ENCODE measurements around the gene OPTC.
A peak's percentile ranks its signal among the peaks of the same experiment; 100 is the strongest.
"Not testable (repeated sequence)": the region's sequence is repeated elsewhere in the genome, so short reads cannot be mapped to it uniquely, and the experiment has no call there.

The OPTC gene

GRCh38 chr1:203465948-203466347, 28.0 kb upstream of the OPTC start:
- no peaks in the 10 kb centered on the region for H3K27me3 ChIP-seq (ENCODE audit: low read length)
- H3K9me2 ChIP-seq (replicated peaks; ENCODE audit: insufficient read depth, low read length): no peaks in the 10 kb centered on the region
- H4K20me1 ChIP-seq (ENCODE audit: low read depth, low read length): no peaks in the 10 kb centered on the region
- H3K79me2 ChIP-seq (ENCODE audit: insufficient read depth, low read length): no peaks in the 10 kb centered on the region
- H3K27ac ChIP-seq (ENCODE audit: low read depth, low read length): peak overlapping the region; percentile 16; the same call in 1 of the 2 replicates
- H3K9ac ChIP-seq (ENCODE audit: low read length): no peak overlapping the region
- H3K4me3 ChIP-seq (ENCODE audit: insufficient read depth, low read length, poor library complexity, severe bottlenecking): no peak overlapping the region
- no peaks in the 10 kb centered on the region for H3K36me3 ChIP-seq (ENCODE audit: low read length)
- no peaks in the 10 kb centered on the region for H3K9me3 ChIP-seq (ENCODE audit: insufficient read depth, low read length)
- peaks cover 11% of the 10 kb centered on the region for H3F3A ChIP-seq (ENCODE audit: insufficient read depth)
- TF ChIP-seq CTCF (IDR thresholded peaks at IDR 0.05; ENCODE audit: insufficient read depth, low read length, poor library complexity, severe bottlenecking) (no peak), EZH2phosphoT487 (conservative IDR thresholded peaks at IDR 0.05; ENCODE audit: low read length) (no peak)
- H3K4me2 ChIP-seq (ENCODE audit: low read depth, low read length, poor library complexity, severe bottlenecking): no peak overlapping the region
- no peak overlapping the region for H2AFZ ChIP-seq (ENCODE audit: low read depth, low read length, severe bottlenecking)

DNA sequence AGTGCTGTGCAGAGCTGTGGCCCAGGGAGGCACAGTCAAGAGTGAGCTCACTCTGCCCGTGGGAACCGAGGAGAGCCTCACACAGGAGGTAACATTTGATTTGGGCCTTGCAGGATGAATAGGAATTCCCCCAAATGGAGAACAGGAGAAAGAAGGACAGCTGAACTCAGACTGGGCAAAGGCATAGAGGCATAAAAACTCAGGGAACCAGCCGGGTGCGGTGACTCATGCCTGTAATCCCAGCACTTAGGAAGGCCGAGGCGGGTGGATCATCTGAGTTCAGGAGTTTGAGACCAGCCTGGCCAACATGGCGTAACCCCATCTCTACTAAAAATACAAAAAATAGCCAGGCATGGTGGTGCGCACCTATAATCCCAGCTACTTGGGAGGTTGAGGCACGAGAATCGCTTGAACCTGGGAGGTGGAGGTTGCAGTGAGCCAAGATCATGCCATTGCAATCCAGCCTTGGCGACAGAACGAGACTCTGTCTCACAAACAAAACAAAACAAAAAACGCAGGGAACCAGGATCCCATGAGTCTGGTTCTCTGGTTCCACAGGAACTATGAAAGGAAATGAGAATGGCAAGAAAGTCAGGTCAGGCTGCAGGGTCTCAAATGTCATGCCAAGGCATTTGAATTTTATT, 26.9 kb upstream of the OPTC start:
- H3K9ac ChIP-seq (ENCODE audit: low read length); H3K36me3 ChIP-seq (ENCODE audit: low read length); H3K4me2 ChIP-seq (ENCODE audit: low read depth, low read length, poor library complexity, severe bottlenecking); H2AFZ ChIP-seq (ENCODE audit: low read depth, low read length, severe bottlenecking); H3K27ac ChIP-seq (ENCODE audit: low read depth, low read length); H3K9me2 ChIP-seq (replicated peaks; ENCODE audit: insufficient read depth, low read length); H3K27me3 ChIP-seq (ENCODE audit: low read length); H3K4me3 ChIP-seq (ENCODE audit: insufficient read depth, low read length, poor library complexity, severe bottlenecking); H3K79me2 ChIP-seq (ENCODE audit: insufficient read depth, low read length); H3F3A ChIP-seq (ENCODE audit: insufficient read depth); H4K20me1 ChIP-seq (ENCODE audit: low read depth, low read length); H3K9me3 ChIP-seq (ENCODE audit: insufficient read depth, low read length): not testable (repeated sequence)

DNA sequence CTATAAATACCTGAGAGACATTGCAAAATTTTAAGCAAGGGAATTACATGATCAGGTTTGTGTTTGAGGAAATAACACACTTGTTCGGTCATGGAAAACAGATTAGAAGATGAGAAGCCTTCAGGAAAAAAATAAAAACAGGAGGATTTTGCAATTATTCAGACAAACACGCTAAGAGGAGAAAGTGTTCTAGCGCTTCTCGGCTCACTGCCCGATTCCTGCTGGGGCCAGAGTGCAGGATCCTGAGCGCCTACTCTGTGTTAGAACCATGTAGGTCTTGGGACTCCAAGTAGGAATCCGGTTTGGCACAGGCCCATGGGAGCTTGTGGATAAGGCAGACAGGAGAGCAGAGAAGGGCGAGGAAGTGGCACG, 26.4 kb upstream of the OPTC start:
- TF ChIP-seq CTCF (IDR thresholded peaks at IDR 0.05; ENCODE audit: insufficient read depth, low read length, poor library complexity, severe bottlenecking) (no peak), EZH2phosphoT487 (conservative IDR thresholded peaks at IDR 0.05; ENCODE audit: low read length) (no peak)
- peaks cover 4% of the 10 kb centered on the region; the same call in 1 of the 2 replicates for H3F3A ChIP-seq (ENCODE audit: insufficient read depth)
- H3K27me3 ChIP-seq (ENCODE audit: low read length): no peaks in the 10 kb centered on the region

DNA sequence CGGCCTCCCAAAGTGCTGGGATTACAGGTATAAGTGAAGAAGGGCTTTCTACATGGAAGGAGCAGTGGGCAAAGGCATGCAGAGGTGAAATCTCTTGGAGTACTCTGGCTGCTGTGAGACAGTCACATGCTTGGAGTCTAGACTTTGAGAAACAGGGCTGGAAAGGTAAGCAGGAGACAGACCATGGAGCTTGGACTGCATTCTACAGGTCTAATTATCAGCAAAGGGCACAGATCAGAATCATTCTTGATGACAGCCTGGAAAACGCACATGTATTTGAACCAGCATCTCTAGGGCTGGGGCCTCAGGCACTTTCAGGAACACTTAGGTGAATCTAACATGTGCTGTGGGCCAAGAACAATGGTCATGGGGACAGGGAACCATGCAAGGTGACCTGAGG, 25.6 kb upstream of the OPTC start:
- Histone ChIP-seq H3K4me3 (ENCODE audit: insufficient read depth, low read length, poor library complexity, severe bottlenecking) (no peak overlapping the region), H3K4me2 (ENCODE audit: low read depth, low read length, poor library complexity, severe bottlenecking) (no peak overlapping the region), H3F3A (ENCODE audit: insufficient read depth) (0 out of 2 replicates have a peak, but pooled peaks cover 4% of the 10 kb centered on the region), H2AFZ (ENCODE audit: low read depth, low read length, severe bottlenecking) (no peak overlapping the region), H3K9me2 (replicated peaks; ENCODE audit: insufficient read depth, low read length) (no peaks in the 10 kb centered on the region), H3K9me3 (ENCODE audit: insufficient read depth, low read length) (no peaks in the 10 kb centered on the region), H3K36me3 (ENCODE audit: low read length) (no peaks in the 10 kb centered on the region), H3K9ac (ENCODE audit: low read length) (no peak overlapping the region), H3K79me2 (ENCODE audit: insufficient read depth, low read length) (no peaks in the 10 kb centered on the region), H3K27me3 (ENCODE audit: low read length) (no peaks in the 10 kb centered on the region), H3K27ac (ENCODE audit: low read depth, low read length) (no peak overlapping the region), H4K20me1 (ENCODE audit: low read depth, low read length) (no peaks in the 10 kb centered on the region)
- TF ChIP-seq EZH2phosphoT487 (conservative IDR thresholded peaks at IDR 0.05; ENCODE audit: low read length): no peak

More for the DNA sequence above, 26.4 kb upstream of the OPTC start:
- Histone ChIP-seq H3K4me3 (ENCODE audit: insufficient read depth, low read length, poor library complexity, severe bottlenecking) (no peak overlapping the region), H3K9me2 (replicated peaks; ENCODE audit: insufficient read depth, low read length) (no peaks in the 10 kb centered on the region), H3K9ac (ENCODE audit: low read length) (no peak overlapping the region), H3K9me3 (ENCODE audit: insufficient read depth, low read length) (no peaks in the 10 kb centered on the region), H2AFZ (ENCODE audit: low read depth, low read length, severe bottlenecking) (no peak overlapping the region), H4K20me1 (ENCODE audit: low read depth, low read length) (no peaks in the 10 kb centered on the region), H3K27ac (ENCODE audit: low read depth, low read length) (no peak overlapping the region), H3K4me2 (ENCODE audit: low read depth, low read length, poor library complexity, severe bottlenecking) (no peak overlapping the region), H3K36me3 (ENCODE audit: low read length) (no peaks in the 10 kb centered on the region), H3K79me2 (ENCODE audit: insufficient read depth, low read length) (no peaks in the 10 kb centered on the region)

All from SU-DHL-6 (cell line).